HUES6 (cell line): ENCODE measurements around the gene GUCY2F.
A peak's percentile ranks its signal among the peaks of the same experiment; 100 is the strongest.

Source experiments
- H3K27ac ChIP-seq: 2 replicates; pipeline ENCODE4 v1.7.0; 2013; ENCODE audit warnings: low read depth, mild to moderate bottlenecking, low read length, inconsistent platforms
- H3K27me3 ChIP-seq: 2 replicates; pipeline ENCODE4 v1.6.1; 2013; ENCODE audit warnings: low read length; ENCODE audit not compliant: control insufficient read depth, insufficient read depth
- H3K36me3 ChIP-seq: 2 replicates; pipeline ENCODE4 v1.6.1; 2013; ENCODE audit warnings: low read length; ENCODE audit not compliant: control insufficient read depth, insufficient read depth
- H3K4me1 ChIP-seq: 2 replicates; pipeline ENCODE4 v1.6.1; 2013; ENCODE audit warnings: low read length; ENCODE audit not compliant: control insufficient read depth, insufficient read depth
- H3K4me3 ChIP-seq: 2 replicates; pipeline ENCODE4 v1.5.1; 2013; ENCODE audit warnings: low read depth, low read length
- H3K9ac ChIP-seq: one replicate; pipeline ENCODE4 v1.6.1; 2013; ENCODE audit warnings: mild to moderate bottlenecking, low read length
- H3K9me3 ChIP-seq: 2 replicates; pipeline ENCODE4 v1.6.1; 2013; ENCODE audit warnings: low read depth, low read length; ENCODE audit not compliant: control insufficient read depth, insufficient read depth

Gene GUCY2F

GRCh38 chrX:109481986-109482385, at the start of gene GUCY2F:
Gene GUCY2F, minus strand, starts transcription at chrX:109482086. Its CDS starts 6,150 bp downstream, at chrX:109475936.
- Histone ChIP-seq H3K9me3 (no peaks in the 10 kb centered on the region), H3K27me3 (peaks cover 10% of the 10 kb centered on the region; the same call in 1 of the 2 replicates), H3K9ac (no peak within 1 kb of the TSS), H3K36me3 (no peaks in the 10 kb centered on the region), H3K4me3 (no peak within 1 kb of the TSS), H3K27ac (no peak within 1 kb of the TSS), H3K4me1 (no peaks in the 10 kb centered on the region)

DNA sequence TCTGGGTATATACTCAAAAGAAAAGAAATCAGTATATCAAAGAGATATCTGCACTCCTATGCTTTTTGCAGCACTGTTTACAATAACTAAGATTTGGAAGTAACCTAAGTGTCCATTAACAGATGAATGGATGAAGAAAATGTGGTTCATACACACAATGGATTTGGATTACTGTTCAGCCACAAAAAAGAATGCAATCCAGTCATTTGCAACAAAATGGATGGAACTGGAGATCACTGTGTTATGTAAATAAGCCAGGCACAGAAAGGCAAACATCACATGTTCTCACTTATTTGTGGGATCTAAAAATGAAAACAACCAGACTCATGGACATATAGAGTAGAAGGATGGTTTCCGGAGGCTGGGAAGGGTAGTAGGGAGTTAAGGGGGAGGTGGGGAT, 37.1 kb upstream of the GUCY2F start:
- no peak overlapping the region for H3K9ac ChIP-seq
- peaks cover 3% of the 10 kb centered on the region; the same call in 1 of the 2 replicates for H3K4me1 ChIP-seq
- H3K27me3 ChIP-seq = peaks cover 6% of the 10 kb centered on the region; the same call in 1 of the 2 replicates
- H3K4me3 ChIP-seq = no peak overlapping the region
- no peaks in the 10 kb centered on the region for H3K36me3 ChIP-seq
- H3K9me3 ChIP-seq = no peaks in the 10 kb centered on the region
- H3K27ac ChIP-seq = no peak overlapping the region

DNA sequence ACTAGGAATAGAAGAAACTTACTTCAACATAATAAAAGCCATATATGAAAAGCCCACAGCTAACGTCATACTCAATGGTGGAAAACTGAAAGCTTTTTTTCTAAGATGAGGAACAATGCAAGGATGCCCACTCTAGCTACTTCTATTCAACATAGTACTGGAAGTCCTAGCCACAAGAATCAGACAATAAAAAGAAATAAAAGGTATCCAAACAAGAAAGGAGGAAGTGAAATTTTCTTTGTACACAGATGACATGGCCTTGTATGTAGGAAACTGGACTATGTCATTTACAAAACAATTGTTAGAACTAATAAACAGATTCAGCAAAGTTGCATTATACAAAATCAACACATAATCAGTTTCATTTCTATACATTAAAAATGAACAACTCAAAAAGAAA, 29.2 kb upstream of the GUCY2F start:
- no peak overlapping the region for H3K27ac ChIP-seq
- no peaks in the 10 kb centered on the region for H3K36me3 ChIP-seq
- peaks cover 27% of the 10 kb centered on the region for H3K27me3 ChIP-seq
- no peaks in the 10 kb centered on the region for H3K4me1 ChIP-seq
- no peaks in the 10 kb centered on the region for H3K9me3 ChIP-seq
- no peak overlapping the region for H3K9ac ChIP-seq
- H3K4me3 ChIP-seq = no peak overlapping the region

DNA sequence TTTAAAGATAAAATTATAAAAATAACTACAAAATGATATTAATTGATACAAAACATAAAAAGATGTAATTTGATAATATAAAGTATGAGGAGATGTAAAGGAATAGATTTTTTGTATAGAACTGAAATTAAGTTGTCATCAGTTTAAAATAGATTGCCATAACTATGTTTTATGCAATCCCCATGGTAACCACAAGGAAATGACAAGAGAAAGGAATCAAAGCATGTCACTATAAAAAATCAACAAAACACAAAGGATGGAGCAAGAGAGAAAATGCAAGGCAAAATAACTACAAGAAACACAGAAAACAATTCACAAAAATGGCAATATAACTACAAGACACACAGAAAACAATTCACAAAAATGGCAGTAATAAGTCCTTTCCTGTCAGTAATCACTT, 27.0 kb upstream of the GUCY2F start:
- no peak overlapping the region for H3K4me3 ChIP-seq
- H3K9me3 ChIP-seq = no peaks in the 10 kb centered on the region
- H3K27me3 ChIP-seq = peaks cover 27% of the 10 kb centered on the region
- no peak overlapping the region for H3K27ac ChIP-seq
- H3K9ac ChIP-seq = no peak overlapping the region
- no peaks in the 10 kb centered on the region for H3K4me1 ChIP-seq
- no peaks in the 10 kb centered on the region for H3K36me3 ChIP-seq

- no peaks in the 10 kb centered on the region for H3K9me3 ChIP-seq
- H3K9ac ChIP-seq = no peak overlapping the region
- H3K36me3 ChIP-seq = no peaks in the 10 kb centered on the region
- H3K27me3 ChIP-seq = peaks cover 39% of the 10 kb centered on the region; the same call in 1 of the 2 replicates
- H3K4me3 ChIP-seq = no peak overlapping the region
- no peaks in the 10 kb centered on the region for H3K4me1 ChIP-seq
- no peak overlapping the region for H3K27ac ChIP-seq
These were observed 19.3 kb upstream of the GUCY2F start for GRCh38 chrX:109501176-109501575.

GRCh38 chrX:109498434-109498833, 16.5 kb upstream of the GUCY2F start:
- Histone ChIP-seq H3K27ac (no peak overlapping the region), H3K36me3 (no peaks in the 10 kb centered on the region), H3K9ac (no peak overlapping the region), H3K4me1 (no peaks in the 10 kb centered on the region), H3K27me3 (peaks cover 43% of the 10 kb centered on the region; the same call in 1 of the 2 replicates), H3K4me3 (no peak overlapping the region), H3K9me3 (no peaks in the 10 kb centered on the region)

- Histone ChIP-seq H3K4me3 (no peak overlapping the region), H3K36me3 (no peaks in the 10 kb centered on the region), H3K27me3 (no peaks in the 10 kb centered on the region; the same call in 1 of the 2 replicates), H3K9me3 (no peaks in the 10 kb centered on the region), H3K4me1 (no peaks in the 10 kb centered on the region), H3K9ac (no peak overlapping the region), H3K27ac (no peak overlapping the region)
These were observed 7.3 kb upstream of the GUCY2F start for GRCh38 chrX:109489174-109489573.

DNA sequence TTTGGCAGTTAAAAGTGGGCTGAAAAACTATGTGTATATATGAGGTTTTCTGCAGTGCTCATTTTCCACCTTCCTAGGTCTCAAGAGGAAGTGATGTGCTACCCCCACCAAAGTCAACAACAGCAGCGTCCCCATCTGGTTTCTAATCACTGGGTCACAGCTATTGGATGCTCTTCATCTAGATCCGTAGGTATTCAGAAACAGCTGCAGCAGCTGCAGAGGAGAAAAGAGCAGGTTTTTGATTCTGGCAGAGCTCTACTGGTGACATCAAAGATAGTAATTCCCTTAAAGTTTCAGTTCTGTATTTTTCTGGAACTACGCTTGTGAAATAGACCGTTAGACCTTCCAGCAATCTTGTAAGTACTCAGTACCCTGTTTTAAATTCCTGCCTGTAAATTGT, 5.8 kb upstream of the GUCY2F start:
- Histone ChIP-seq H3K4me1 (no peaks in the 10 kb centered on the region), H3K27me3 (no peaks in the 10 kb centered on the region; the same call in 1 of the 2 replicates), H3K9me3 (no peaks in the 10 kb centered on the region), H3K27ac (no peak overlapping the region), H3K4me3 (no peak overlapping the region), H3K9ac (no peak overlapping the region), H3K36me3 (no peaks in the 10 kb centered on the region)

GRCh38 chrX:109485470-109486340, 3.8 kb upstream of the GUCY2F start:
- H3K27me3 ChIP-seq = no peaks in the 10 kb centered on the region; the same call in 1 of the 2 replicates
- H3K4me1 ChIP-seq = no peaks in the 10 kb centered on the region
- no peak overlapping the region for H3K4me3 ChIP-seq
- no peaks in the 10 kb centered on the region for H3K9me3 ChIP-seq
- no peaks in the 10 kb centered on the region for H3K36me3 ChIP-seq
- no peak overlapping the region for H3K9ac ChIP-seq
- no peak overlapping the region for H3K27ac ChIP-seq

- Histone ChIP-seq H3K4me1 (no peaks in the 10 kb centered on the region), H3K27me3 (no peaks in the 10 kb centered on the region), H3K9ac (no peak overlapping the region), H3K9me3 (no peaks in the 10 kb centered on the region), H3K4me3 (no peak overlapping the region), H3K36me3 (no peaks in the 10 kb centered on the region), H3K27ac (no peak overlapping the region)
These were observed 3.0 kb upstream of the GUCY2F start for GRCh38 chrX:109484886-109485285.

DNA sequence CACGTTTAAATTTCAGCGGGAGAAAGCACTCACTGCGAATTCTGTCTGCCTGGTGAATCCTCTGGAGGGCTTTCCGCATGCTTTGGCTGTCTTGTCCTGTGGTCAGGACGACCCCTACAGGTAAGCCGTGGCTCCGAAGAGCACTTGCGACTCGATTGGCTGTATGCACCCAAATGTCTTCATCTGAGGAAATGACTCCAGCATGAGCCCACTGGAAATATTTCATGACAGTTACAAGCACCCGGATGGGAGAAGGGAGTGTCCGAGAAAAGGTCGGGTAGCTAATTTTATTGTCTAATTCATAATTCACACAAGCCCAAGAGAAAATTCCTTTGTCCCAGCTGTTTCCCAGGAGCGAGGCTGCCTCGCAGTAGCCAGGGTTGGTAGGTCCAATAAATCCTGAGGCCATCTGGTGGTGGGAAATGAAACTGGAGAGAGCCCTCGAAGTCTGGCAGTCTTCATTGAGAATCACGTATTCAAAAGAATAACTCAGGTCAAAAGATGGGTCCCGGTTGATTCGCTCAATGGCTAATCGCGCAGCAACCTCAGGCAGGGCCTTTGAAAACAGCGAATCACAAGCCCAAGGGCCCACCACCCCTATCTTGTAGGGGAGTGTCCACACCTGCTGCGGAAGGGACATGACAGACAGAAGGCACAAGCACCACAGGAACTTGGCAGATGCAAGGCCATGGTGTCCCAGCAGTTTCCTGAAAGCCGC, 6.6 kb downstream of the GUCY2F start:
- Histone ChIP-seq H3K4me1 (peaks cover 32% of the 10 kb centered on the region), H3K36me3 (no peaks in the 10 kb centered on the region), H3K9me3 (no peaks in the 10 kb centered on the region), H3K4me3 (peak overlapping the region; percentile 40), H3K9ac (peak overlapping the region; percentile 32), H3K27me3 (peaks cover 13% of the 10 kb centered on the region; the same call in 1 of the 2 replicates), H3K27ac (no peak overlapping the region)
